HepG2 (cell line): Measurements from ENCODE around the gene DAB2IP.

Source experiments
- CBX5 ChIP-seq: sonication (generic); formaldehyde crosslinking; IDR thresholded peaks from 2 replicates; pipeline ENCODE4 v1.4.0; 2020; ENCODE audit warnings: missing genetic modification reagents, borderline replicate concordance
- CTCF ChIP-seq: sonication (generic); formaldehyde crosslinking; IDR thresholded peaks from 2 replicates; pipeline ENCODE4 v1.5.0; 2020; ENCODE audit warnings: mild to moderate bottlenecking, missing genetic modification reagents, moderate library complexity
- JUNB ChIP-seq: sonication (generic); formaldehyde crosslinking; IDR thresholded peaks from 2 replicates; pipeline ENCODE4 v1.8.0; 2022; ENCODE audit warnings: missing genetic modification reagents, mild to moderate bottlenecking, borderline replicate concordance
- MTA3 ChIP-seq: sonication (generic); formaldehyde crosslinking; IDR thresholded peaks from 2 replicates; pipeline ENCODE4 v1.4.0; 2020; ENCODE audit warnings: missing genetic modification reagents
- MYC ChIP-seq: sonication (generic); formaldehyde crosslinking; IDR thresholded peaks from 2 replicates; pipeline ENCODE4 v1.9.0; 2021; ENCODE audit warnings: missing genetic modification reagents, borderline replicate concordance
- POLR2A ChIP-seq, 2 experiments: IDR thresholded peaks; 2 replicates each; pipeline ENCODE4 v1.6.1; 2011; ENCODE audit warnings: low read depth in 2 of 2, low read length in 2 of 2, mild to moderate bottlenecking in 1 of 2, moderate library complexity in 1 of 2; ENCODE audit not compliant: insufficient read depth in 1 of 2
- SALL2 ChIP-seq: sonication (generic); formaldehyde crosslinking; IDR thresholded peaks from 2 replicates; pipeline ENCODE4 v1.8.1; 2023; ENCODE audit warnings: mild to moderate bottlenecking, missing genetic modification reagents, inconsistent platforms
- TGIF2 ChIP-seq: IDR thresholded peaks from 2 replicates; pipeline ENCODE4 v1.6.1; 2016; ENCODE audit warnings: control low read depth, missing compliant biosample characterization
- ZBTB20 ChIP-seq: sonication (generic); formaldehyde crosslinking; IDR thresholded peaks from 2 replicates; pipeline ENCODE4 v1.8.1; 2023; ENCODE audit warnings: missing genetic modification reagents, low read depth, mild to moderate bottlenecking, borderline replicate concordance
- ZBTB26 ChIP-seq: IDR thresholded peaks from 2 replicates; pipeline ENCODE4 v1.6.1; 2016; ENCODE audit warnings: missing compliant biosample characterization, missing genetic modification reagents, borderline replicate concordance
- ZNF331 ChIP-seq: sonication (generic); formaldehyde crosslinking; IDR thresholded peaks from 2 replicates; pipeline ENCODE4 v1.4.0; 2020; ENCODE audit warnings: missing genetic modification reagents
- TF ChIP-seq, protein P1 (sequence below), 2 experiments: IDR thresholded peaks; 2 replicates each; pipeline ENCODE4 v1.6.1; 2011 to 2012; ENCODE audit warnings: low read length in 2 of 2, borderline replicate concordance in 1 of 2, low read depth in 1 of 2, mild to moderate bottlenecking in 1 of 2, moderate library complexity in 1 of 2
- TF ChIP-seq, protein P2 (sequence below): sonication (generic); formaldehyde crosslinking; IDR thresholded peaks from 2 replicates; pipeline ENCODE4 v1.8.0; 2022; ENCODE audit warnings: missing genetic modification reagents, mild to moderate bottlenecking, moderate library complexity, borderline replicate concordance

GRCh38 chr9:121738411-121738810, 87.0 kb downstream of the DAB2IP start:
- TF ChIP-seq CTCF (CRISPR knock-in tag): no peak
- no peak for TF ChIP-seq POLR2A (IDR thresholded peaks at IDR 0.05; ENCODE audit: insufficient read depth in 1 of 2, low read depth in 2 of 2, low read length in 2 of 2)
- no peak for TF ChIP-seq SALL2 (CRISPR knock-in tag)
- TF ChIP-seq ZBTB20: no peak
- no peak for TF ChIP-seq MTA3 (CRISPR knock-in tag)
- no peak for TF ChIP-seq ZBTB26
- no peak for TF ChIP-seq MYC (CRISPR knock-in tag)
- no peak for TF ChIP-seq TGIF2
- TF ChIP-seq, protein P1, sequence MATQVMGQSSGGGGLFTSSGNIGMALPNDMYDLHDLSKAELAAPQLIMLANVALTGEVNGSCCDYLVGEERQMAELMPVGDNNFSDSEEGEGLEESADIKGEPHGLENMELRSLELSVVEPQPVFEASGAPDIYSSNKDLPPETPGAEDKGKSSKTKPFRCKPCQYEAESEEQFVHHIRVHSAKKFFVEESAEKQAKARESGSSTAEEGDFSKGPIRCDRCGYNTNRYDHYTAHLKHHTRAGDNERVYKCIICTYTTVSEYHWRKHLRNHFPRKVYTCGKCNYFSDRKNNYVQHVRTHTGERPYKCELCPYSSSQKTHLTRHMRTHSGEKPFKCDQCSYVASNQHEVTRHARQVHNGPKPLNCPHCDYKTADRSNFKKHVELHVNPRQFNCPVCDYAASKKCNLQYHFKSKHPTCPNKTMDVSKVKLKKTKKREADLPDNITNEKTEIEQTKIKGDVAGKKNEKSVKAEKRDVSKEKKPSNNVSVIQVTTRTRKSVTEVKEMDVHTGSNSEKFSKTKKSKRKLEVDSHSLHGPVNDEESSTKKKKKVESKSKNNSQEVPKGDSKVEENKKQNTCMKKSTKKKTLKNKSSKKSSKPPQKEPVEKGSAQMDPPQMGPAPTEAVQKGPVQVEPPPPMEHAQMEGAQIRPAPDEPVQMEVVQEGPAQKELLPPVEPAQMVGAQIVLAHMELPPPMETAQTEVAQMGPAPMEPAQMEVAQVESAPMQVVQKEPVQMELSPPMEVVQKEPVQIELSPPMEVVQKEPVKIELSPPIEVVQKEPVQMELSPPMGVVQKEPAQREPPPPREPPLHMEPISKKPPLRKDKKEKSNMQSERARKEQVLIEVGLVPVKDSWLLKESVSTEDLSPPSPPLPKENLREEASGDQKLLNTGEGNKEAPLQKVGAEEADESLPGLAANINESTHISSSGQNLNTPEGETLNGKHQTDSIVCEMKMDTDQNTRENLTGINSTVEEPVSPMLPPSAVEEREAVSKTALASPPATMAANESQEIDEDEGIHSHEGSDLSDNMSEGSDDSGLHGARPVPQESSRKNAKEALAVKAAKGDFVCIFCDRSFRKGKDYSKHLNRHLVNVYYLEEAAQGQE (IDR thresholded peaks at IDR 0.05; ENCODE audit: borderline replicate concordance in 1 of 2, low read depth in 1 of 2, low read length in 2 of 2): no peak
- TF ChIP-seq ZNF331 (CRISPR knock-in tag): no peak
- no peak for TF ChIP-seq JUNB (CRISPR knock-in tag)
- TF ChIP-seq, protein P2, sequence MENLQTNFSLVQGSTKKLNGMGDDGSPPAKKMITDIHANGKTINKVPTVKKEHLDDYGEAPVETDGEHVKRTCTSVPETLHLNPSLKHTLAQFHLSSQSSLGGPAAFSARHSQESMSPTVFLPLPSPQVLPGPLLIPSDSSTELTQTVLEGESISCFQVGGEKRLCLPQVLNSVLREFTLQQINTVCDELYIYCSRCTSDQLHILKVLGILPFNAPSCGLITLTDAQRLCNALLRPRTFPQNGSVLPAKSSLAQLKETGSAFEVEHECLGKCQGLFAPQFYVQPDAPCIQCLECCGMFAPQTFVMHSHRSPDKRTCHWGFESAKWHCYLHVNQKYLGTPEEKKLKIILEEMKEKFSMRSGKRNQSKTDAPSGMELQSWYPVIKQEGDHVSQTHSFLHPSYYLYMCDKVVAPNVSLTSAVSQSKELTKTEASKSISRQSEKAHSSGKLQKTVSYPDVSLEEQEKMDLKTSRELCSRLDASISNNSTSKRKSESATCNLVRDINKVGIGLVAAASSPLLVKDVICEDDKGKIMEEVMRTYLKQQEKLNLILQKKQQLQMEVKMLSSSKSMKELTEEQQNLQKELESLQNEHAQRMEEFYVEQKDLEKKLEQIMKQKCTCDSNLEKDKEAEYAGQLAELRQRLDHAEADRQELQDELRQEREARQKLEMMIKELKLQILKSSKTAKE (CRISPR knock-in tag): no peak
- TF ChIP-seq CBX5 (CRISPR knock-in tag): no peak
